ENCODE measurements around the gene LCE2A.

The LCE2A gene

DNA sequence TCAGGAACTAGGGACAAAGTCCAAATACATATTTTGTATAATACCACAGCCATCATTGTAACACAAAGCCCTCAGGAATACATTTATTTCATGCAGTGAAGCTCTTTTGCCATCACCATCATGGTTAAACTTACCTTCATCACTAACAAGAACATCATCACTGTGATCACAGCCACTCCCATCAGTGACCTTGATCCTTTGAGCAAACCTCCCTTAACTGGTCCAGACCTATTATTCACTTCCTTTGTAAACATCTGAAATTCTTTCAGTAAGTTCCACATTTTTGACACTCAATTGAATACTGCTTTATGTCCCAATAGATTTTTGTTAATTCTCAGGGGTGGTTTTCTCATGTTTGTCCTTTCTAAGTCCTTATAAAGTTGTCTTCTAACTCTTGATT is 43.5 kb downstream of the LCE2A start:
- in situ Hi-C loops (cut with MboI; ENCODE audit: low pct_unique_long_range_greater_than_20kb, low sequenced_read_pairs, unreplicated experiment) = no loop called here
- no peak for DNase-seq (ENCODE audit: low spot score)
- TF ChIP-seq, protein P1, sequence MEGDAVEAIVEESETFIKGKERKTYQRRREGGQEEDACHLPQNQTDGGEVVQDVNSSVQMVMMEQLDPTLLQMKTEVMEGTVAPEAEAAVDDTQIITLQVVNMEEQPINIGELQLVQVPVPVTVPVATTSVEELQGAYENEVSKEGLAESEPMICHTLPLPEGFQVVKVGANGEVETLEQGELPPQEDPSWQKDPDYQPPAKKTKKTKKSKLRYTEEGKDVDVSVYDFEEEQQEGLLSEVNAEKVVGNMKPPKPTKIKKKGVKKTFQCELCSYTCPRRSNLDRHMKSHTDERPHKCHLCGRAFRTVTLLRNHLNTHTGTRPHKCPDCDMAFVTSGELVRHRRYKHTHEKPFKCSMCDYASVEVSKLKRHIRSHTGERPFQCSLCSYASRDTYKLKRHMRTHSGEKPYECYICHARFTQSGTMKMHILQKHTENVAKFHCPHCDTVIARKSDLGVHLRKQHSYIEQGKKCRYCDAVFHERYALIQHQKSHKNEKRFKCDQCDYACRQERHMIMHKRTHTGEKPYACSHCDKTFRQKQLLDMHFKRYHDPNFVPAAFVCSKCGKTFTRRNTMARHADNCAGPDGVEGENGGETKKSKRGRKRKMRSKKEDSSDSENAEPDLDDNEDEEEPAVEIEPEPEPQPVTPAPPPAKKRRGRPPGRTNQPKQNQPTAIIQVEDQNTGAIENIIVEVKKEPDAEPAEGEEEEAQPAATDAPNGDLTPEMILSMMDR (IDR thresholded peaks at IDR 0.05; ENCODE audit: extremely low read depth, insufficient read depth, missing control alignments) = no peak

DNA sequence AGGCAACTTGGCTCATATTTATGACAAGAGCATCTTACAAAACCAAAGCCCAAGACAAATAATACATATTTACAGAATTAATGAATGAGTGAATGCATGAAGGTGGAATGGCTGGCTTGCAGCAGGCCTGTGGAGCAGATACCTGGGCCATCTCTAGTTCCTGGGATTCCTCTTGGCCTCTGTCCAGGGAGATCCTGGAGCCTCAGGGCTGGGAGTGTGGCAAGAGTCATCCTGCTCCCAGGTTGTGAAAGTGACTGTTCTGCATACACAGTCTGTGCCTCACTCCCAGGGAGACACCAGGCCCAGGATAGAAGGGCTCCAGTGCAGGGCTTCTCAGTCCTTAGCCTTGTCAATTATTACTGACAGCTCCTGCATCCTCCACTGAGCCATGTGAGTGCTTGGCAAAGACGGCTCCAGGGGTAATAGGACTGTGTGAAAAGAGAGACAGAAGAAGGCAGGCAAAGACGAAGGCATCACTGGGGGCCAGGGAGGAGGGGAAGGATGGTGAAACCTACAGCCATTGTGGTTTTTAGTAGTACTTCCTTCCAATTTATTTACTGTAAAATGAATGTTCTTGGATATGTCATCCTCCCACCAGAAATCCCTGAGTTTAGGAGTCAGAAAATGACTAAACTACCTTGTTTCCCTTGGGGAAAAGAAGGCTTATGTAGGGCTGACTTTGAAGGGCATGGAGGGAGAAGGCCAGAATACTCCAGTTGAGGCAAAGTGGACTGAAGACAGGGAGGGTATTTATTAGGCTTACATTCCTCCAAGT is 45.4 kb downstream of the LCE2A start:
- DNase-seq (ENCODE audit: low spot score) = no peak
- in situ Hi-C loops (cut with MboI; ENCODE audit: low pct_unique_long_range_greater_than_20kb, low sequenced_read_pairs, unreplicated experiment) = no loop called here
- TF ChIP-seq, protein P1 (IDR thresholded peaks at IDR 0.05; ENCODE audit: extremely low read depth, insufficient read depth, missing control alignments) = no peak

DNA sequence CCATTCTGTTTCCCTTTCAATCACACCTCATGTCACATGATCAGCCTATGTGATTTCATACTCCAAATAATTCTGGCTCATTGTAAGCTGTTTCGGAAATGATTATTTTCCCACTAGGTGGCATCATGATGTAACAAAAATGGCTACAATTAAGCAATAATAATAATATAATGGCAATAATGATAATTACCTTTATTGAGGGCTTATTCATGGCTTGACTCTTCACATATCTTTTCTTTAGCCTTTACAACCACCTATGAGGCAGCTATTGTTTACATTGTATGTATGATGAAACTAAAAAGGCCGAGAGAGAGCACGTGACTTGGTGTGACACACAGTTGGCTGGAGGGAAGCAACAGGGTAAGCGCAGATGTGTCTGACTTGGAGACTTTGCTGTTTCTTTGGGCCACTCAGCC is 47.2 kb downstream of the LCE2A start:
- TF ChIP-seq, protein P1 (IDR thresholded peaks at IDR 0.05; ENCODE audit: extremely low read depth, insufficient read depth, missing control alignments) = no peak
- in situ Hi-C loops (cut with MboI; ENCODE audit: low pct_unique_long_range_greater_than_20kb, low sequenced_read_pairs, unreplicated experiment) = no loop called here
- DNase-seq (ENCODE audit: low spot score) = no peak

DNA sequence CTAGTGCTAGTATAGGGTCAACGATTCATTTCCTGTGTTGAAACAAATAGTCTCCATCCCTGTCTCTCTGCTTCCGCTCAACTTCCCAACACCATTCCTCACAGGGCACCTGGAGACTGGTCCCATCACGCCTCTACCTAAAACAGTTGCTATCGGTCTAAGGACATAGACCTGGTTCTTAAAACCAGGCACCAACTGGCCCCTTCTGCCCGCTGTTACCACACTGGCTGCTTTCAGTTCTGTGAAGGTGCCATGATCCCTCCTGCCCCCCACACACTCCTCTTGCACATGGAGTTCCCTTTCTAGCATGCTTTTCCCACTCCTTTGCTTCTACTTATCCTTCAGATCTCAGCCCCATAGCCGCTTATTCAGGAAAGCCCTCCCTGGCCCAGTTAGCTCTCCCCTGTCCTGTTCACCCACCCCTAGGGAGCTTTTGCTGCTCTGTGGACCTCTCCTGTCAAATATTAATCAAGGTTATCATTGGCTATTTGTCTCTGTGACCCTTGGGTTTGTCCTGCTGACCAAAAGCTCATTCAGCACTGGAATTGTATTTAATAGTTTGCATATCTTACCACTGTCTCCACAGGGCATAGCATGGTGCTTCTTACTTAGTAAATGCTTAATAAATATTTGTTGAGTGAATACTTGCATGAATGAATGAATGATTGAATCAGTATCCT is 47.8 kb downstream of the LCE2A start:
- in situ Hi-C loops (cut with MboI; ENCODE audit: low pct_unique_long_range_greater_than_20kb, low sequenced_read_pairs, unreplicated experiment) = no loop called here
- no peak for DNase-seq (ENCODE audit: low spot score)
- TF ChIP-seq, protein P1 (IDR thresholded peaks at IDR 0.05; ENCODE audit: extremely low read depth, insufficient read depth, missing control alignments) = no peak

DNA sequence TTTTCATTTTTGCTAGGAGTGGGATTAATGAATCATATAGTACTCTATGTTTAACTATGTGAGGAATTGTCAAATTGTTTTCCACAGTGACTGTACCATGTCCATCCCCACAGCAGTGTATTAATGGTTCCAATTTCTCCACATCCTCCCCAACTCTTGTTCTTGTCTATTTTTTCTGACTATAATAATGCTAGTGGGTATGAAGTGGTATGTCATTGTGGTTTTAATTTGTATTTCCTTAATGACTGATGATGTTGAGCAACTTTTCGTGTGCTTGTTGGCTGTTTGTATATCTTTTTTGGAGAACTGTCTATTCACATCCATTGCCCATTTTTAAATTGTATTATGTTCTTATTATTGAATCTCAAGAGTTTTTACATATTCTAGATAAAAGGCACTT is 49.7 kb downstream of the LCE2A start:
- DNase-seq (ENCODE audit: low spot score) = no peak
- in situ Hi-C loops (cut with MboI; ENCODE audit: low pct_unique_long_range_greater_than_20kb, low sequenced_read_pairs, unreplicated experiment) = no loop called here
- TF ChIP-seq, protein P1 (IDR thresholded peaks at IDR 0.05; ENCODE audit: extremely low read depth, insufficient read depth, missing control alignments) = no peak

Data from GM13977 (cell line).